ENCODE results near the gene CDA. TPM values are rescaled to one million over a fixed set of nuclear protein-coding genes. Genes with fewer than 3 reads are reported as not detected.

CDA gene
- total and polyA plus RNA-seq, 3 donors from 2014 or later = 0.81 to 2.5 (median 2.0) TPM

- Histone ChIP-seq H3K9me3 (no peaks in the 10 kb centered on the region), H3K4me3 (no peak overlapping the region), H3K27me3 (no peaks in the 10 kb centered on the region), H3K36me3 (ENCODE audit: low read depth, missing control alignments) (no peaks in the 10 kb centered on the region), H3K4me1 (peaks cover 4% of the 10 kb centered on the region), H3K27ac (no peak overlapping the region)
- intact Hi-C loops (cut with DNase I; ENCODE audit: low total_unique reads) = no loop called here
- TF ChIP-seq CTCF (IDR thresholded peaks at IDR 0.05) (no peak), POLR2A (IDR thresholded peaks at IDR 0.05) (no peak)
- WGBS, 2 donors = 59% methylated on average over 7 of the region's 7 CpGs
- DNase-seq = no peak
These were observed 1.4 kb downstream of the CDA start for GRCh38 chr1:20590306-20590777.

GRCh38 chr1:20593756-20594155 lies 4.9 kb downstream of the CDA start:
- Histone ChIP-seq H3K4me1 (peaks cover 4% of the 10 kb centered on the region), H3K9me3 (no peaks in the 10 kb centered on the region), H3K27ac (no peak overlapping the region), H3K4me3 (no peak overlapping the region), H3K36me3 (ENCODE audit: low read depth, missing control alignments) (no peaks in the 10 kb centered on the region), H3K27me3 (no peaks in the 10 kb centered on the region)
- intact Hi-C loops (cut with DNase I; ENCODE audit: low total_unique reads) = no loop called here
- 86 to 87% methylated on average over 5 of the region's 5 CpGs for WGBS, 2 donors
- TF ChIP-seq POLR2A (IDR thresholded peaks at IDR 0.05) (no peak), CTCF (IDR thresholded peaks at IDR 0.05) (no peak)
- no peak for DNase-seq

GRCh38 chr1:20594746-20595145 lies 5.8 kb downstream of the CDA start:
- WGBS, 2 donors = 90 to 93% methylated on average over 14 of the region's 14 CpGs
- intact Hi-C loops (cut with DNase I; ENCODE audit: low total_unique reads) = no loop called here

GRCh38 chr1:20596106-20596505 lies 7.2 kb downstream of the CDA start:
- TF ChIP-seq CTCF (IDR thresholded peaks at IDR 0.05) (no peak), POLR2A (IDR thresholded peaks at IDR 0.05) (no peak)
- 56 to 58% methylated on average over 6 of the region's 6 CpGs for WGBS, 2 donors
- Histone ChIP-seq H3K4me1 (no peaks in the 10 kb centered on the region), H3K27me3 (no peaks in the 10 kb centered on the region), H3K27ac (no peak overlapping the region), H3K9me3 (no peaks in the 10 kb centered on the region), H3K36me3 (ENCODE audit: low read depth, missing control alignments) (no peaks in the 10 kb centered on the region), H3K4me3 (no peak overlapping the region)
- intact Hi-C loops (cut with DNase I; ENCODE audit: low total_unique reads) = no loop called here
- DNase-seq = no peak

More at GRCh38 chr1:20594746-20595145, 5.8 kb downstream of the CDA start:
- no peaks in the 10 kb centered on the region for H3K36me3 ChIP-seq (ENCODE audit: low read depth, missing control alignments)
- H3K27ac ChIP-seq = no peak overlapping the region
- H3K4me3 ChIP-seq = no peak overlapping the region
- TF ChIP-seq CTCF (IDR thresholded peaks at IDR 0.05) (no peak), POLR2A (IDR thresholded peaks at IDR 0.05) (no peak)
- no peak for DNase-seq
- H3K4me1 ChIP-seq = peaks cover 3% of the 10 kb centered on the region
- H3K27me3 ChIP-seq = no peaks in the 10 kb centered on the region
- no peaks in the 10 kb centered on the region for H3K9me3 ChIP-seq

GRCh38 chr1:20597650-20598049 lies 8.8 kb downstream of the CDA start:
- no peak for DNase-seq
- WGBS, 2 donors = 77 to 84% methylated on average over 3 of the region's 3 CpGs
- intact Hi-C loops (cut with DNase I; ENCODE audit: low total_unique reads) = no loop called here
- Histone ChIP-seq H3K27ac (no peak overlapping the region), H3K9me3 (no peaks in the 10 kb centered on the region), H3K36me3 (ENCODE audit: low read depth, missing control alignments) (no peaks in the 10 kb centered on the region), H3K27me3 (no peaks in the 10 kb centered on the region), H3K4me1 (no peaks in the 10 kb centered on the region), H3K4me3 (no peak overlapping the region)
- TF ChIP-seq CTCF (IDR thresholded peaks at IDR 0.05) (no peak), POLR2A (IDR thresholded peaks at IDR 0.05) (no peak)

All from testis (tissue), 3 donors.